Fibroblast of lung (primary cell): ENCODE data around the gene LENG9.

Experiments used
- CTCF ChIP-seq, 2 donors: IDR thresholded peaks in 1 of 2; conservative IDR thresholded peaks in 1 of 2; 1 replicate in 1 of 2; 2 replicates in 1 of 2; pipeline ENCODE4 v1.5.1; 2011 to 2012; ENCODE audit warnings: low read length in 2 of 2, control low read depth in 1 of 2, inconsistent platforms in 1 of 2, low read depth in 1 of 2, mild to moderate bottlenecking in 1 of 2
- EZH2 ChIP-seq: IDR thresholded peaks from 2 replicates; pipeline ENCODE4 v1.5.1; 2012; ENCODE audit warnings: low read length, control low read depth, mild to moderate bottlenecking; ENCODE audit errors: missing control alignments

- TF ChIP-seq EZH2 (no peak), CTCF (conservative IDR thresholded peaks at IDR 0.05 in 1 of 2, IDR thresholded peaks at IDR 0.05 in 1 of 2; ENCODE audit: low read depth in 1 of 2, low read length in 2 of 2) (no peak)
Measured at GRCh38 chr19:54484451-54484850, 20.9 kb upstream of the LENG9 start.
